GM19452 (cell line): ENCODE data around the gene S100A9.

Experiments used
- ATAC-seq: cut with Tn5 transposase; IDR thresholded peaks from one replicate; pipeline ENCODE4 v1.9.1; 2021; ENCODE audit not compliant: unreplicated experiment

S100A9 gene

GRCh38 chr1:153360592-153361479 lies 3.2 kb downstream of the S100A9 start:
- no peak for ATAC-seq

- no peak for ATAC-seq
Measured at GRCh38 chr1:153361480-153362109, 3.9 kb downstream of the S100A9 start.

GRCh38 chr1:153362187-153362775 lies 4.6 kb downstream of the S100A9 start:
- no peak for ATAC-seq

- ATAC-seq, result no peak
Measured at GRCh38 chr1:153363641-153364040, 6.0 kb downstream of the S100A9 start.

- no peak for ATAC-seq
Measured at GRCh38 chr1:153364156-153364555, 6.5 kb downstream of the S100A9 start.

- no peak for ATAC-seq
Measured at GRCh38 chr1:153364766-153365666, 7.4 kb downstream of the S100A9 start.

- no peak for ATAC-seq
Measured at GRCh38 chr1:153365696-153366095, 8.0 kb downstream of the S100A9 start.

- ATAC-seq, result no peak
Measured at GRCh38 chr1:153366261-153366660, 8.6 kb downstream of the S100A9 start.

GRCh38 chr1:153367090-153367489 lies 9.4 kb downstream of the S100A9 start:
- no peak for ATAC-seq

GRCh38 chr1:153368495-153368894 lies 10.8 kb downstream of the S100A9 start:
- ATAC-seq, result no peak

- ATAC-seq, result no peak
Measured at GRCh38 chr1:153370146-153370545, 12.5 kb downstream of the S100A9 start.

- ATAC-seq, result no peak
Measured at GRCh38 chr1:153371231-153371630, 13.6 kb downstream of the S100A9 start.

- ATAC-seq, result no peak
Measured at GRCh38 chr1:153372571-153372970, 14.9 kb downstream of the S100A9 start.

GRCh38 chr1:153374071-153374470 lies 16.4 kb downstream of the S100A9 start:
- ATAC-seq, result no peak

- no peak for ATAC-seq
Measured at GRCh38 chr1:153375511-153375910, 17.9 kb downstream of the S100A9 start, which contains the start of gene S100A12. TSS of gene S100A12 (minus strand) at chr1:153375621. CDS start at chr1:153374592, 1,029 bp downstream.

GRCh38 chr1:153379591-153379990 lies 21.9 kb downstream of the S100A9 start:
- ATAC-seq, result no peak

GRCh38 chr1:153380711-153381110 lies 23.1 kb downstream of the S100A9 start:
- ATAC-seq, result no peak

- ATAC-seq, result no peak
Measured at GRCh38 chr1:153384958-153385580, 27.4 kb downstream of the S100A9 start.

GRCh38 chr1:153386500-153386901 lies 28.8 kb downstream of the S100A9 start:
- no peak for ATAC-seq

GRCh38 chr1:153387001-153387400 lies 29.3 kb downstream of the S100A9 start:
- ATAC-seq, result no peak
